HCT116 (cell line): ENCODE measurements around the gene ANTXR2. TPM values are rescaled to one million over a fixed set of nuclear protein-coding genes. Genes with fewer than 3 reads are reported as not detected.

Experiments used
- ATAC-seq: fragments of 200-7000 bp; cut with Tn5 transposase; 2 replicates; pipeline ENCODE4 v1.9.1; 2020; ENCODE audit warnings: mild to moderate bottlenecking, moderate library complexity
- BruUV-seq: library from RNA; stranded (reverse); fragments of 400-500 nt; replicated peaks from 2 replicates; lab custom pipeline; 2021; lab: Mats Ljungman, UMichigan
- CTCF ChIA-PET: fragments of 300-600 bp; sonication (Branson Sonifier 250); formaldehyde crosslinking; loops from one replicate; lab custom pipeline; 2021; ENCODE audit warnings: antibody characterized with exemption; lab: Charles Lee
- POLR2A ChIA-PET: fragments of 300-600, 350-600 bp; sonication (Branson Sonifier 250); formaldehyde crosslinking; loops from one replicate; lab custom pipeline; 2021; ENCODE audit warnings: antibody characterized with exemption; lab: Charles Lee
- RAD21 ChIA-PET, 2 experiments: fragments of 300-600 bp; sonication (Branson Sonifier 250); formaldehyde crosslinking; loops; one replicate each; lab custom pipeline; 2023; ENCODE audit warnings: low total read pairs in 2 of 2; ENCODE audit not compliant: uncharacterized antibody in 2 of 2, unreplicated experiment in 2 of 2, low non-redundant PET in 1 of 2; lab: Charles Lee
- DNase-seq: peaks from one replicate; pipeline ENCODE4 v3.0.0-alpha.2; 2010; ENCODE audit warnings: low read depth, low spot score
- H2AFZ ChIP-seq: fragments of 200-600 bp; shearing (Covaris generic), sonication (generic); 2 replicates; pipeline ENCODE4 v1.6.1; 2017; ENCODE audit warnings: low read depth, mixed run types, mixed read lengths, antibody characterized with exemption, low read length; ENCODE audit not compliant: poor library complexity, severe bottlenecking
- H3K27ac ChIP-seq: 2 replicates; pipeline ENCODE4 v1.5.1; 2012; ENCODE audit warnings: low read depth, low read length
- H3K27me3 ChIP-seq: fragments of 200-600 bp; sonication (generic); 2 replicates; pipeline ENCODE4 v1.6.1; 2016; ENCODE audit warnings: mixed run types, low read length, mixed read lengths; ENCODE audit not compliant: insufficient read depth
- H3K36me3 ChIP-seq, 2 experiments: fragments of 200-500 bp in 1 of 2; fragments of 200-600 bp in 1 of 2; sonication (Bioruptor generic) in 1 of 2; sonication (generic) in 1 of 2; 2 replicates each; pipeline versions ENCODE4 v1.5.1 to v1.6.1; 2014 to 2016; ENCODE audit warnings: low read length in 2 of 2, inconsistent platforms in 1 of 2, mixed read lengths in 1 of 2, mixed run types in 1 of 2; ENCODE audit not compliant: insufficient read depth in 2 of 2, control insufficient read depth in 1 of 2
- H3K4me1 ChIP-seq, 2 experiments: fragments of 200-600 bp in 1 of 2; sonication (generic) in 1 of 2; 2 replicates each; pipeline versions ENCODE4 v1.5.1 to v1.6.1; 2012 to 2017; ENCODE audit warnings: low read length in 2 of 2, inconsistent platforms in 1 of 2, mild to moderate bottlenecking in 1 of 2, mixed read lengths in 1 of 2, mixed run types in 1 of 2, moderate library complexity in 1 of 2; ENCODE audit not compliant: insufficient read depth in 2 of 2, control insufficient read depth in 1 of 2
- H3K4me2 ChIP-seq: fragments of 200-600 bp; sonication (generic); 2 replicates; pipeline ENCODE4 v1.6.1; 2017; ENCODE audit warnings: mixed run types, low read length, mixed read lengths
- H3K4me3 ChIP-seq, 2 experiments: fragments of 200-600 bp in 1 of 2; sonication (generic) in 1 of 2; replicated peaks in 1 of 2; 2 replicates each; pipeline ENCODE4 v1.5.1; 2011 to 2016; ENCODE audit warnings: low read length in 2 of 2, control low read depth in 1 of 2, low read depth in 1 of 2, mild to moderate bottlenecking in 1 of 2, mixed read lengths in 1 of 2, mixed run types in 1 of 2
- H3K79me2 ChIP-seq: fragments of 200-600 bp; sonication (generic); 2 replicates; pipeline ENCODE4 v1.6.1; 2017; ENCODE audit warnings: mild to moderate bottlenecking, mixed run types, low read length, moderate library complexity, mixed read lengths; ENCODE audit not compliant: insufficient read depth
- H3K9ac ChIP-seq: fragments of 200-600 bp; sonication (generic); 2 replicates; pipeline ENCODE4 v1.6.1; 2016; ENCODE audit warnings: low read length, mixed read lengths
- H3K9me2 ChIP-seq: fragments of 200-600 bp; sonication (generic), shearing (Covaris generic); 2 replicates; pipeline ENCODE4 v1.6.1; 2017; ENCODE audit warnings: mixed run types, mild to moderate bottlenecking, moderate library complexity; ENCODE audit not compliant: insufficient read depth
- H3K9me3 ChIP-seq, 2 experiments: fragments of 200-500 bp in 1 of 2; fragments of 200-600 bp in 1 of 2; sonication (Bioruptor generic) in 1 of 2; sonication (generic) in 1 of 2; 2 replicates each; pipeline ENCODE4 v1.6.1; 2014 to 2017; ENCODE audit warnings: low read length in 2 of 2, mixed read lengths in 2 of 2, inconsistent platforms in 1 of 2, low read depth in 1 of 2, mild to moderate bottlenecking in 1 of 2, mixed run types in 1 of 2, moderate library complexity in 1 of 2; ENCODE audit not compliant: control insufficient read depth in 1 of 2, insufficient read depth in 1 of 2
- H4K20me1 ChIP-seq: fragments of 200-600 bp; sonication (generic), shearing (Covaris generic); 2 replicates; pipeline ENCODE4 v1.6.1; 2017; ENCODE audit warnings: mixed run types, mild to moderate bottlenecking, moderate library complexity; ENCODE audit not compliant: insufficient read depth
- ATF3 ChIP-seq: IDR thresholded peaks from 2 replicates; pipeline ENCODE4 v1.6.1; 2012
- CBX3 ChIP-seq: IDR thresholded peaks from 2 replicates; pipeline ENCODE4 v1.6.1; 2012; ENCODE audit warnings: low read depth
- FOSL1 ChIP-seq: IDR thresholded peaks from 2 replicates; pipeline ENCODE4 v1.6.1; 2012; ENCODE audit warnings: low read depth
- JUND ChIP-seq: IDR thresholded peaks from 2 replicates; pipeline ENCODE4 v1.6.1; 2012
- MAX ChIP-seq: IDR thresholded peaks from 2 replicates; pipeline ENCODE4 v1.6.1; 2012
- POLR2A ChIP-seq: IDR thresholded peaks from 2 replicates; pipeline ENCODE4 v1.7.0; 2011; ENCODE audit warnings: borderline replicate concordance; ENCODE audit not compliant: insufficient read depth, insufficient read length; ENCODE audit errors: extremely low read depth
- POLR2AphosphoS5 ChIP-seq: IDR thresholded peaks from 2 replicates; pipeline ENCODE4 v1.6.1; 2011; ENCODE audit warnings: mild to moderate bottlenecking, low read depth, low read length, moderate library complexity
- RAD21 ChIP-seq: IDR thresholded peaks from 2 replicates; pipeline ENCODE4 v1.6.1; 2012; ENCODE audit warnings: low read depth, mild to moderate bottlenecking
- REST ChIP-seq: IDR thresholded peaks from 2 replicates; pipeline ENCODE4 v1.6.1; 2012; ENCODE audit warnings: low read depth
- SP1 ChIP-seq: IDR thresholded peaks from 2 replicates; pipeline ENCODE4 v1.6.1; 2012; ENCODE audit warnings: low read depth
- SRF ChIP-seq: IDR thresholded peaks from 2 replicates; pipeline ENCODE4 v1.6.1; 2012; ENCODE audit warnings: low read depth
- TCF7L2 ChIP-seq: IDR thresholded peaks from 2 replicates; pipeline ENCODE4 v1.7.0; 2011; ENCODE audit warnings: borderline replicate concordance, inconsistent platforms; ENCODE audit not compliant: insufficient read depth, insufficient read length; ENCODE audit errors: extremely low read depth
- ZBTB33 ChIP-seq: IDR thresholded peaks from 2 replicates; pipeline ENCODE4 v1.6.1; 2011; ENCODE audit warnings: mild to moderate bottlenecking, low read length, moderate library complexity; ENCODE audit not compliant: insufficient replicate concordance; ENCODE audit errors: extremely low read depth
- intact Hi-C: fragments of 100-400 bp; cut with micrococcal nuclease; formaldehyde crosslinking; loops from 2 replicates; pipeline ENCODE4 v1.10.0; 2022
- total RNA-seq: library from RNA; stranded (reverse); gene quantifications from one replicate; pipeline ENCODE4 v1.2.1, GENCODE V29; 2021; ENCODE audit not compliant: unreplicated experiment

Gene ANTXR2
- total RNA-seq, 1 experiment from 2014 or later = 6.3 TPM

GRCh38 chr4:79900182-79900581 is 172.8 kb downstream of the ANTXR2 start:
- H3K9me2 ChIP-seq = no peaks in the 10 kb centered on the region
- no peaks in the 10 kb centered on the region for H3K79me2 ChIP-seq
- RAD21 ChIA-PET = no interaction called here
- POLR2A ChIA-PET = no interaction called here
- BruUV-seq = no TSS peak
- no peaks in the 10 kb centered on the region for H3K9me3 ChIP-seq
- H3K36me3 ChIP-seq = no peaks in the 10 kb centered on the region
- no peak for DNase-seq
- no peak for ATAC-seq
- no peaks in the 10 kb centered on the region; the same call in 1 of the 2 replicates for H3K27me3 ChIP-seq
- H3K4me2 ChIP-seq = no peak overlapping the region
- H3K9ac ChIP-seq = no peak overlapping the region
- TF ChIP-seq SP1 (no peak), POLR2AphosphoS5 (no peak), ZBTB33 (no peak), SRF (no peak), CBX3 (no peak), MAX (no peak), JUND (no peak), TCF7L2 (no peak), RAD21 (no peak)
- TF ChIP-seq, all 23 proteins: peak for 0
- H4K20me1 ChIP-seq = no peaks in the 10 kb centered on the region
- intact Hi-C loops = no loop called here
- no peaks in the 10 kb centered on the region for H3K4me1 ChIP-seq
- H3K4me3 ChIP-seq = no peak overlapping the region
- CTCF ChIA-PET = no interaction called here
- H2AFZ ChIP-seq = no peak overlapping the region
- no peak overlapping the region for H3K27ac ChIP-seq

GRCh38 chr4:79899481-79899880 is 173.5 kb downstream of the ANTXR2 start:
- ChIA-PET CTCF (no interaction called here), POLR2A (no interaction called here), RAD21 (no interaction called here)
- Histone ChIP-seq H4K20me1 (no peaks in the 10 kb centered on the region), H3K4me2 (no peak overlapping the region), H3K27me3 (no peaks in the 10 kb centered on the region; the same call in 1 of the 2 replicates), H3K9ac (no peak overlapping the region), H3K9me3 (no peaks in the 10 kb centered on the region), H3K27ac (no peak overlapping the region), H3K4me1 (no peaks in the 10 kb centered on the region), H3K79me2 (no peaks in the 10 kb centered on the region), H3K4me3 (no peak overlapping the region), H3K9me2 (no peaks in the 10 kb centered on the region), H2AFZ (no peak overlapping the region), H3K36me3 (no peaks in the 10 kb centered on the region)
- BruUV-seq = no TSS peak
- ATAC-seq (no peak), DNase-seq (no peak)
- intact Hi-C loops = no loop called here
- TF ChIP-seq REST (no peak), POLR2AphosphoS5 (no peak), ZBTB33 (no peak), ATF3 (no peak), FOSL1 (no peak), RAD21 (no peak), SRF (no peak), POLR2A (no peak)
